ENCODE data around the gene ATP4A.

DNA sequence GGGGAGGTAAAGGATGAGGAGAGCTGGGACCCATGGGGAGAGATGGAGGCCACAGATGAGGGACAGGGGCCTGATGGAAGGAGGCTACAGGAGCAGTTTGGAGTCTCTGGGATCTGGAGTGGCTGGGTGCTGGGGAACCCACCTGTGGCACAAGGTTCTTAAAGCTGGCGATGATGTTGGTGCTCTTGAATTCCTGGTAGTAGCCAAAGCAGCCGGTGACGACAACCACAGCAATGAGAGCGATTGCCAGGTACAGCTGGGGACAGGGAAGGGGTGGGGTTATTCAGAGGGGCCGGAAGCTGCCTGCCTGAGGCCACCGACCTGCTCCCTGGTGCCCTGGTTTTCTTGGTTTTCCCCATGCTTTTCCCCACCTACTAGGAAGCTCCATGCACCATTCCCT is 2.8 kb downstream of the ATP4A start:
- TF ChIP-seq OSR1 (CRISPR knock-in tag; IDR thresholded peaks at IDR 0.05) (no peak), TOX (CRISPR knock-in tag; IDR thresholded peaks at IDR 0.05; ENCODE audit: borderline replicate concordance) (no peak), SNAI2 (CRISPR knock-in tag; IDR thresholded peaks at IDR 0.05) (no peak), ISL1 (CRISPR knock-in tag; IDR thresholded peaks at IDR 0.05) (no peak), ZFP3 (CRISPR knock-in tag; IDR thresholded peaks at IDR 0.05) (no peak), ZC3H10 (CRISPR knock-in tag; IDR thresholded peaks at IDR 0.05) (no peak), PPARA (CRISPR knock-in tag; IDR thresholded peaks at IDR 0.05; ENCODE audit: borderline replicate concordance) (no peak), ZNF8 (CRISPR knock-in tag; IDR thresholded peaks at IDR 0.05) (no peak)
- TF ChIP-seq, protein P1, sequence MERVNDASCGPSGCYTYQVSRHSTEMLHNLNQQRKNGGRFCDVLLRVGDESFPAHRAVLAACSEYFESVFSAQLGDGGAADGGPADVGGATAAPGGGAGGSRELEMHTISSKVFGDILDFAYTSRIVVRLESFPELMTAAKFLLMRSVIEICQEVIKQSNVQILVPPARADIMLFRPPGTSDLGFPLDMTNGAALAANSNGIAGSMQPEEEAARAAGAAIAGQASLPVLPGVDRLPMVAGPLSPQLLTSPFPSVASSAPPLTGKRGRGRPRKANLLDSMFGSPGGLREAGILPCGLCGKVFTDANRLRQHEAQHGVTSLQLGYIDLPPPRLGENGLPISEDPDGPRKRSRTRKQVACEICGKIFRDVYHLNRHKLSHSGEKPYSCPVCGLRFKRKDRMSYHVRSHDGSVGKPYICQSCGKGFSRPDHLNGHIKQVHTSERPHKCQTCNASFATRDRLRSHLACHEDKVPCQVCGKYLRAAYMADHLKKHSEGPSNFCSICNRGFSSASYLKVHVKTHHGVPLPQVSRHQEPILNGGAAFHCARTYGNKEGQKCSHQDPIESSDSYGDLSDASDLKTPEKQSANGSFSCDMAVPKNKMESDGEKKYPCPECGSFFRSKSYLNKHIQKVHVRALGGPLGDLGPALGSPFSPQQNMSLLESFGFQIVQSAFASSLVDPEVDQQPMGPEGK (CRISPR knock-in tag; IDR thresholded peaks at IDR 0.05; ENCODE audit: borderline replicate concordance) = no peak
- TF ChIP-seq, protein P2, sequence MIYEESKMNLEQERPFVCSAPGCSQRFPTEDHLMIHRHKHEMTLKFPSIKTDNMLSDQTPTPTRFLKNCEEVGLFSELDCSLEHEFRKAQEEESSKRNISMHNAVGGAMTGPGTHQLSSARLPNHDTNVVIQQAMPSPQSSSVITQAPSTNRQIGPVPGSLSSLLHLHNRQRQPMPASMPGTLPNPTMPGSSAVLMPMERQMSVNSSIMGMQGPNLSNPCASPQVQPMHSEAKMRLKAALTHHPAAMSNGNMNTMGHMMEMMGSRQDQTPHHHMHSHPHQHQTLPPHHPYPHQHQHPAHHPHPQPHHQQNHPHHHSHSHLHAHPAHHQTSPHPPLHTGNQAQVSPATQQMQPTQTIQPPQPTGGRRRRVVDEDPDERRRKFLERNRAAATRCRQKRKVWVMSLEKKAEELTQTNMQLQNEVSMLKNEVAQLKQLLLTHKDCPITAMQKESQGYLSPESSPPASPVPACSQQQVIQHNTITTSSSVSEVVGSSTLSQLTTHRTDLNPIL (CRISPR knock-in tag; IDR thresholded peaks at IDR 0.05; ENCODE audit: low read depth) = no peak
- TF ChIP-seq, protein P3, sequence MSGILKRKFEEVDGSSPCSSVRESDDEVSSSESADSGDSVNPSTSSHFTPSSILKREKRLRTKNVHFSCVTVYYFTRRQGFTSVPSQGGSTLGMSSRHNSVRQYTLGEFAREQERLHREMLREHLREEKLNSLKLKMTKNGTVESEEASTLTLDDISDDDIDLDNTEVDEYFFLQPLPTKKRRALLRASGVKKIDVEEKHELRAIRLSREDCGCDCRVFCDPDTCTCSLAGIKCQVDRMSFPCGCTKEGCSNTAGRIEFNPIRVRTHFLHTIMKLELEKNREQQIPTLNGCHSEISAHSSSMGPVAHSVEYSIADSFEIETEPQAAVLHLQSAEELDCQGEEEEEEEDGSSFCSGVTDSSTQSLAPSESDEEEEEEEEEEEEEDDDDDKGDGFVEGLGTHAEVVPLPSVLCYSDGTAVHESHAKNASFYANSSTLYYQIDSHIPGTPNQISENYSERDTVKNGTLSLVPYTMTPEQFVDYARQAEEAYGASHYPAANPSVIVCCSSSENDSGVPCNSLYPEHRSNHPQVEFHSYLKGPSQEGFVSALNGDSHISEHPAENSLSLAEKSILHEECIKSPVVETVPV (CRISPR knock-in tag; IDR thresholded peaks at IDR 0.05) = no peak

Data from SK-N-SH treated with all-trans-retinoic acid at 6 μM for 48 hours (cell line).